Transverse colon (tissue), 4 donors: Measurements from ENCODE around the gene CACNA1G.
A peak's percentile ranks its signal among the peaks of the same experiment; 100 is the strongest.

ENCODE experiments used
- POLR2AphosphoS5 ChIP-seq, 3 donors: sonication (generic); formaldehyde crosslinking; IDR thresholded peaks; one replicate each; pipeline ENCODE4 v1.6.1; 2016; ENCODE audit warnings: antibody characterized with exemption in 3 of 3
- TF ChIP-seq, protein P1 (sequence below), 5 experiments: fragments of 200-600 bp in 3 of 5; fragments of 450-650 bp in 2 of 5; sonication (generic) in 3 of 5; IDR thresholded peaks; 1 replicate in 2 of 5; 2 replicates in 3 of 5; pipeline ENCODE4 v1.5.1; 2016 to 2017; ENCODE audit warnings: antibody characterized with exemption in 5 of 5, inconsistent platforms in 3 of 5, mild to moderate bottlenecking in 2 of 5, moderate library complexity in 1 of 5

- TF ChIP-seq, protein P1, sequence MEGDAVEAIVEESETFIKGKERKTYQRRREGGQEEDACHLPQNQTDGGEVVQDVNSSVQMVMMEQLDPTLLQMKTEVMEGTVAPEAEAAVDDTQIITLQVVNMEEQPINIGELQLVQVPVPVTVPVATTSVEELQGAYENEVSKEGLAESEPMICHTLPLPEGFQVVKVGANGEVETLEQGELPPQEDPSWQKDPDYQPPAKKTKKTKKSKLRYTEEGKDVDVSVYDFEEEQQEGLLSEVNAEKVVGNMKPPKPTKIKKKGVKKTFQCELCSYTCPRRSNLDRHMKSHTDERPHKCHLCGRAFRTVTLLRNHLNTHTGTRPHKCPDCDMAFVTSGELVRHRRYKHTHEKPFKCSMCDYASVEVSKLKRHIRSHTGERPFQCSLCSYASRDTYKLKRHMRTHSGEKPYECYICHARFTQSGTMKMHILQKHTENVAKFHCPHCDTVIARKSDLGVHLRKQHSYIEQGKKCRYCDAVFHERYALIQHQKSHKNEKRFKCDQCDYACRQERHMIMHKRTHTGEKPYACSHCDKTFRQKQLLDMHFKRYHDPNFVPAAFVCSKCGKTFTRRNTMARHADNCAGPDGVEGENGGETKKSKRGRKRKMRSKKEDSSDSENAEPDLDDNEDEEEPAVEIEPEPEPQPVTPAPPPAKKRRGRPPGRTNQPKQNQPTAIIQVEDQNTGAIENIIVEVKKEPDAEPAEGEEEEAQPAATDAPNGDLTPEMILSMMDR (IDR thresholded peaks at IDR 0.05), result peak; percentile 68 to 99 (median 82)
- TF ChIP-seq POLR2AphosphoS5 (IDR thresholded peaks at IDR 0.05), result peak in 2 of 3 donors; percentile 62 to 76
Measured at GRCh38 chr17:50630524-50631194, 70.1 kb downstream of the CACNA1G start.
